GM12878 (cell line): Measurements from ENCODE around the gene RANBP17.

Experiments used
- ESRRA ChIP-seq: IDR thresholded peaks from 2 replicates; pipeline ENCODE4 v1.6.1; 2012; ENCODE audit warnings: mild to moderate bottlenecking, low read length, improper control_type of control experiment
- EZH2 ChIP-seq: IDR thresholded peaks from 2 replicates; pipeline ENCODE4 v1.6.1; 2012; ENCODE audit warnings: low read depth, mild to moderate bottlenecking, control low read depth, inconsistent platforms, low read length, borderline replicate concordance; ENCODE audit not compliant: control insufficient read depth
- NFYB ChIP-seq: IDR thresholded peaks from 2 replicates; pipeline ENCODE4 v1.6.1; 2011; ENCODE audit warnings: low read depth, mild to moderate bottlenecking, low read length, improper control_type of control experiment, moderate library complexity; ENCODE audit not compliant: insufficient read depth
- POLR2A ChIP-seq: IDR thresholded peaks from 2 replicates; pipeline ENCODE4 v1.6.1; 2011; ENCODE audit warnings: low read depth, mild to moderate bottlenecking, low read length
- POLR2AphosphoS5 ChIP-seq: IDR thresholded peaks from 2 replicates; pipeline ENCODE4 v1.6.1; 2011; ENCODE audit warnings: mild to moderate bottlenecking, low read length, inconsistent platforms
- SRF ChIP-seq, 2 experiments: IDR thresholded peaks; 2 replicates each; pipeline ENCODE4 v1.6.1; 2011; ENCODE audit warnings: low read depth in 2 of 2, low read length in 2 of 2, mild to moderate bottlenecking in 1 of 2, moderate library complexity in 1 of 2
- TF ChIP-seq, protein P1 (sequence below), 3 experiments: IDR thresholded peaks in 2 of 3; conservative IDR thresholded peaks in 1 of 3; 2 replicates each; pipeline ENCODE4 v1.5.1; 2011; ENCODE audit warnings: low read depth in 3 of 3, low read length in 3 of 3, mild to moderate bottlenecking in 3 of 3, control low read depth in 2 of 3, moderate library complexity in 2 of 3, inconsistent platforms in 1 of 3, mixed read lengths in 1 of 3; ENCODE audit not compliant: control insufficient read depth in 2 of 3, insufficient read depth in 1 of 3; ENCODE audit errors: extremely low read depth in 1 of 3
- TF ChIP-seq, protein P2 (sequence below): fragments of 450-650 bp; IDR thresholded peaks from 2 replicates; pipeline ENCODE4 v1.6.1; 2014; ENCODE audit warnings: mild to moderate bottlenecking
- TF ChIP-seq, protein P3 (sequence below): IDR thresholded peaks from 2 replicates; pipeline ENCODE4 v1.6.1; 2012; ENCODE audit warnings: mild to moderate bottlenecking, low read depth, low read length

DNA sequence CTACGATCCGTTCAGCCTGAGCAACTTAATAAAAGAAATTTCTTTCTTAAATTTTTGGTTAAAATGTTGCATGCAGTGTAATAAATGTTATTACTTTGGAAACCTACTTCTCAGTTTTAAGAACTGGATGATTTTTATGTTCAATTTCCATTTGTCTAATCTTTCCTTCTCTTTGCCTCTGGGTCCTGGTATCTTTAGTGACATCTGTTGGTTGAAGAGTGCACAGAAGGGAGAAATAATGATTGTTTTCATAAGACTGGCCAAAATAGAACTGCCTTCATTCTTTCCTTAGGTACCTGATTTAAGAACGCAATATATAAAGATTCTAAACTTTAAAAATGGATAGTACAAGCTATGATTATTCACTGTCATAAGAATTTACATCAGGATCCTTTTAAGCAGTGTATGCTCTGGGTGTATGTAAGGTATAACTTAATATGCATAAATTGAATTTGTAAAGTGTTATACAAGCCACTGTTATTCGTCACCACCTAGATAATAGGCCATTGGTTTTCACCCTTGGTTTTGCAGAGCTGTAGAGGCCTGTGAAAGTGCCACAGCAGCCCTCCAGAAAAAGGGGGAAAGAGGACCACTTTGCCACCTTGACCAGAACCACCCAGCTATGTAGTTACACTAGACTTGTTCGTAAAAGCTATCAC lies 364.4 kb downstream of the RANBP17 start:
- TF ChIP-seq, protein P1, sequence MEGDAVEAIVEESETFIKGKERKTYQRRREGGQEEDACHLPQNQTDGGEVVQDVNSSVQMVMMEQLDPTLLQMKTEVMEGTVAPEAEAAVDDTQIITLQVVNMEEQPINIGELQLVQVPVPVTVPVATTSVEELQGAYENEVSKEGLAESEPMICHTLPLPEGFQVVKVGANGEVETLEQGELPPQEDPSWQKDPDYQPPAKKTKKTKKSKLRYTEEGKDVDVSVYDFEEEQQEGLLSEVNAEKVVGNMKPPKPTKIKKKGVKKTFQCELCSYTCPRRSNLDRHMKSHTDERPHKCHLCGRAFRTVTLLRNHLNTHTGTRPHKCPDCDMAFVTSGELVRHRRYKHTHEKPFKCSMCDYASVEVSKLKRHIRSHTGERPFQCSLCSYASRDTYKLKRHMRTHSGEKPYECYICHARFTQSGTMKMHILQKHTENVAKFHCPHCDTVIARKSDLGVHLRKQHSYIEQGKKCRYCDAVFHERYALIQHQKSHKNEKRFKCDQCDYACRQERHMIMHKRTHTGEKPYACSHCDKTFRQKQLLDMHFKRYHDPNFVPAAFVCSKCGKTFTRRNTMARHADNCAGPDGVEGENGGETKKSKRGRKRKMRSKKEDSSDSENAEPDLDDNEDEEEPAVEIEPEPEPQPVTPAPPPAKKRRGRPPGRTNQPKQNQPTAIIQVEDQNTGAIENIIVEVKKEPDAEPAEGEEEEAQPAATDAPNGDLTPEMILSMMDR (IDR thresholded peaks at IDR 0.05 in 2 of 3, conservative IDR thresholded peaks at IDR 0.05 in 1 of 3; ENCODE audit: control insufficient read depth in 2 of 3, extremely low read depth in 1 of 3, insufficient read depth in 1 of 3, low read depth in 3 of 3, low read length in 3 of 3): peak in 1 of 3 experiments; percentile 17; a peak in 2 of 6 replicates
- TF ChIP-seq ESRRA: no peak
- no peak for TF ChIP-seq POLR2A
- TF ChIP-seq NFYB: no peak
- TF ChIP-seq, protein P2, sequence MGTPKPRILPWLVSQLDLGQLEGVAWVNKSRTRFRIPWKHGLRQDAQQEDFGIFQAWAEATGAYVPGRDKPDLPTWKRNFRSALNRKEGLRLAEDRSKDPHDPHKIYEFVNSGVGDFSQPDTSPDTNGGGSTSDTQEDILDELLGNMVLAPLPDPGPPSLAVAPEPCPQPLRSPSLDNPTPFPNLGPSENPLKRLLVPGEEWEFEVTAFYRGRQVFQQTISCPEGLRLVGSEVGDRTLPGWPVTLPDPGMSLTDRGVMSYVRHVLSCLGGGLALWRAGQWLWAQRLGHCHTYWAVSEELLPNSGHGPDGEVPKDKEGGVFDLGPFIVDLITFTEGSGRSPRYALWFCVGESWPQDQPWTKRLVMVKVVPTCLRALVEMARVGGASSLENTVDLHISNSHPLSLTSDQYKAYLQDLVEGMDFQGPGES: no peak
- TF ChIP-seq, protein P3, sequence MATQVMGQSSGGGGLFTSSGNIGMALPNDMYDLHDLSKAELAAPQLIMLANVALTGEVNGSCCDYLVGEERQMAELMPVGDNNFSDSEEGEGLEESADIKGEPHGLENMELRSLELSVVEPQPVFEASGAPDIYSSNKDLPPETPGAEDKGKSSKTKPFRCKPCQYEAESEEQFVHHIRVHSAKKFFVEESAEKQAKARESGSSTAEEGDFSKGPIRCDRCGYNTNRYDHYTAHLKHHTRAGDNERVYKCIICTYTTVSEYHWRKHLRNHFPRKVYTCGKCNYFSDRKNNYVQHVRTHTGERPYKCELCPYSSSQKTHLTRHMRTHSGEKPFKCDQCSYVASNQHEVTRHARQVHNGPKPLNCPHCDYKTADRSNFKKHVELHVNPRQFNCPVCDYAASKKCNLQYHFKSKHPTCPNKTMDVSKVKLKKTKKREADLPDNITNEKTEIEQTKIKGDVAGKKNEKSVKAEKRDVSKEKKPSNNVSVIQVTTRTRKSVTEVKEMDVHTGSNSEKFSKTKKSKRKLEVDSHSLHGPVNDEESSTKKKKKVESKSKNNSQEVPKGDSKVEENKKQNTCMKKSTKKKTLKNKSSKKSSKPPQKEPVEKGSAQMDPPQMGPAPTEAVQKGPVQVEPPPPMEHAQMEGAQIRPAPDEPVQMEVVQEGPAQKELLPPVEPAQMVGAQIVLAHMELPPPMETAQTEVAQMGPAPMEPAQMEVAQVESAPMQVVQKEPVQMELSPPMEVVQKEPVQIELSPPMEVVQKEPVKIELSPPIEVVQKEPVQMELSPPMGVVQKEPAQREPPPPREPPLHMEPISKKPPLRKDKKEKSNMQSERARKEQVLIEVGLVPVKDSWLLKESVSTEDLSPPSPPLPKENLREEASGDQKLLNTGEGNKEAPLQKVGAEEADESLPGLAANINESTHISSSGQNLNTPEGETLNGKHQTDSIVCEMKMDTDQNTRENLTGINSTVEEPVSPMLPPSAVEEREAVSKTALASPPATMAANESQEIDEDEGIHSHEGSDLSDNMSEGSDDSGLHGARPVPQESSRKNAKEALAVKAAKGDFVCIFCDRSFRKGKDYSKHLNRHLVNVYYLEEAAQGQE: no peak
- TF ChIP-seq SRF (IDR thresholded peaks at IDR 0.05; ENCODE audit: low read depth in 2 of 2, low read length in 2 of 2): no peak
- TF ChIP-seq EZH2: no peak
- TF ChIP-seq POLR2AphosphoS5: no peak
